Nephron (organoid): Measurements from ENCODE around the gene ZBTB24.

Experiments
- H3K27ac Mint-ChIP-seq, 3 experiments: 2 replicates each; pipeline ENCODE4 v1.8.0; 2020; ENCODE audit warnings: mixed read lengths in 3 of 3, mild to moderate bottlenecking in 2 of 3, moderate library complexity in 1 of 3
- H3K27me3 Mint-ChIP-seq: 2 replicates; pipeline ENCODE4 v1.8.0; 2021; ENCODE audit warnings: low read depth, mild to moderate bottlenecking, moderate library complexity, mixed read lengths
- H3K36me3 Mint-ChIP-seq: 2 replicates; pipeline ENCODE4 v1.8.0; 2020; ENCODE audit warnings: low read depth, mixed read lengths
- H3K4me1 Mint-ChIP-seq: 2 replicates; pipeline ENCODE4 v1.8.0; 2020; ENCODE audit warnings: mixed read lengths
- H3K4me3 Mint-ChIP-seq, 3 experiments: 2 replicates each; pipeline ENCODE4 v1.8.0; 2020; ENCODE audit warnings: mild to moderate bottlenecking in 3 of 3, mixed read lengths in 3 of 3, moderate library complexity in 2 of 3
- H3K9me3 Mint-ChIP-seq: 2 replicates; pipeline ENCODE4 v1.8.0; 2020; ENCODE audit warnings: mixed read lengths
- CTCF ChIP-seq, 3 experiments: fragments of 200-600 bp; sonication (generic); IDR thresholded peaks; one replicate each; pipeline ENCODE4 v1.5.0; 2021; ENCODE audit warnings: antibody characterized with exemption in 3 of 3; ENCODE audit not compliant: unreplicated experiment in 3 of 3

Gene ZBTB24

DNA sequence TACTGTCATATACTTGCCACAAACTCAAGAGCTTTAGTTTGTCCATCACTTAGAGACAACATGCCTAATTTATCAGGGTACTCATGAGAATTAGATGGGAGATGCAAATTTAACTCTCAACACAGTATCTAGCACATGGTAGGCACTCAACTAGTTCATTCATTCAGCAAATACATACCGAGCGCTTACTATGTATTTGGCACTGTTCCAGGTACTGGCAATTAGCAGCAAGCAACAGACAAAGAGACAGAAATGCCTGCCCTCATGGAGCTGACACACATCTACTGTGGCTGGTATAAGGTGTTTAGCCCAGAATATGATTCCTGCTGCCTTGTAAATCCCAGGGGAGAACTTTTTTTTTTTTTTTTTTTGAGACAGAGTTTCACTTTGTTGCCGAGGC lies 32.2 kb downstream of the ZBTB24 start:
- Mint-ChIP-seq H3K9me3 (no peaks in the 10 kb centered on the region), H3K4me1 (peaks cover 19% of the 10 kb centered on the region), H3K27ac (no peak overlapping the region), H3K36me3 (peaks cover 8% of the 10 kb centered on the region), H3K27me3 (peaks cover 3% of the 10 kb centered on the region), H3K4me3 (peak overlapping the region in 1 of 3 experiments; percentile 31)
- no peak for TF ChIP-seq CTCF (IDR thresholded peaks at IDR 0.05; ENCODE audit: unreplicated experiment in 3 of 3)

- H3K27ac Mint-ChIP-seq = no peak overlapping the region
- H3K4me3 Mint-ChIP-seq = no peak overlapping the region
- TF ChIP-seq CTCF (IDR thresholded peaks at IDR 0.05; ENCODE audit: unreplicated experiment in 3 of 3) = no peak
- peaks cover 13% of the 10 kb centered on the region for H3K36me3 Mint-ChIP-seq
- peaks cover 19% of the 10 kb centered on the region for H3K4me1 Mint-ChIP-seq
- H3K27me3 Mint-ChIP-seq = peaks cover 3% of the 10 kb centered on the region
- no peaks in the 10 kb centered on the region for H3K9me3 Mint-ChIP-seq
Measured at GRCh38 chr6:109449795-109450673, 33.0 kb downstream of the ZBTB24 start.

DNA sequence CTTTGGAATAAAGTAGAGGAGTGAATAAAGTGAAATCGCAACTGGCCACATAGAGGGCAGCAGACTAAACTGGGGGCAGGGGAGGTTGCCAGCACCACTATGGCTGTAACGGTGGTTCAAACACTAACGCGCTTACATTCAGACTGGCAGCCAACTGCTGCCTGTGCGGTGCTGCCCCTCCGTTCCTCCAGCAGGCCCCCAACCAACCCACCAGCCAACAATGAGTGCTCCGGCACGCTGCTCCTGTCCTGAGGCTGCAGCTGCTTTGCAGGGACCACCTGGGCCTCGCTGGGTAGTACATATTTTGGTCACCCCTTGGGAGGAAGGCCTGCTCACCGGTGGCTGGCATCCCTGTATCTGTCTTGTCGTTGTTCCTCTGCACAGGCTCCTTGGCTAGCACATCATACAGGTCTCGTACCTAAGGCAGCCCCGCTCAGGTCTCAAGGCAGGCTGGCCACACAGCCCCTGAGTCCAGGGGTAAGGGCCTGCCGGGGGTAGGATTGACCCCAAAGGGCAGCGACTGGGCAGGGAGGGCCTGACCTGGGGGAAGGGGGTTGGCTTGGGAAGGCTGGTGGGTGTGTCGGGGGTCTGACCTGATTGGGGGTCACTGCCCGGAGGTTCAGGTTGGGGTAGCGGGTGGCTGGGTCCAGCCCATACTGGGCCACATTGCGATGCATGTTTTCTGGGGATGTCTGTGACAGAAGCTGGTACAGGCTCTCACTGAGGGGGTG lies 33.8 kb downstream of the ZBTB24 start:
- H3K9me3 Mint-ChIP-seq = no peaks in the 10 kb centered on the region

DNA sequence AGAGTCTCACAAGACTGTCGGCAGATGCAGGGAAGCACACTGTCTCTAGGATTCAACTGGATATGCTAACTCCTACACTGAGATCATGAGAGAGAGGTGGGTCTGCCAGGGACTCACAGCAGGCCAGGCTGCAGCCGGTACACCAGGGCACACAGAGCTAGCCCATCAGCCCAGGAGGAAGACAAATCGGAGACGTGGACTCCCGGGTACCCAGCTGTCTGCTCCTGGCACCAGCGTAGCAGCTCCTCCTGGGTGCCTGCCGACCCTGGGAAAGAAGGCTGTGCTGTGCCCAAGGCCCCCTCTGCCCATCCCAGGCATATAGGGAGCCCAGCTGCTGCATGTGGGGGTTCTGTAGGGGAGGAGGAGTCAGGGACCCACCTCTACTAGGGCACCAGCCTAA lies 34.4 kb downstream of the ZBTB24 start:
- Mint-ChIP-seq H3K27ac (no peak overlapping the region), H3K36me3 (peaks cover 13% of the 10 kb centered on the region), H3K4me3 (no peak overlapping the region), H3K9me3 (no peaks in the 10 kb centered on the region), H3K27me3 (peaks cover 3% of the 10 kb centered on the region), H3K4me1 (peaks cover 9% of the 10 kb centered on the region)
- TF ChIP-seq CTCF (IDR thresholded peaks at IDR 0.05; ENCODE audit: unreplicated experiment in 3 of 3) = no peak

More for the DNA sequence above, 33.8 kb downstream of the ZBTB24 start:
- no peak for TF ChIP-seq CTCF (IDR thresholded peaks at IDR 0.05; ENCODE audit: unreplicated experiment in 3 of 3)
- H3K4me1 Mint-ChIP-seq = peaks cover 14% of the 10 kb centered on the region
- H3K36me3 Mint-ChIP-seq = peaks cover 13% of the 10 kb centered on the region
- no peak overlapping the region for H3K27ac Mint-ChIP-seq
- H3K27me3 Mint-ChIP-seq = peaks cover 3% of the 10 kb centered on the region
- no peak overlapping the region for H3K4me3 Mint-ChIP-seq

DNA sequence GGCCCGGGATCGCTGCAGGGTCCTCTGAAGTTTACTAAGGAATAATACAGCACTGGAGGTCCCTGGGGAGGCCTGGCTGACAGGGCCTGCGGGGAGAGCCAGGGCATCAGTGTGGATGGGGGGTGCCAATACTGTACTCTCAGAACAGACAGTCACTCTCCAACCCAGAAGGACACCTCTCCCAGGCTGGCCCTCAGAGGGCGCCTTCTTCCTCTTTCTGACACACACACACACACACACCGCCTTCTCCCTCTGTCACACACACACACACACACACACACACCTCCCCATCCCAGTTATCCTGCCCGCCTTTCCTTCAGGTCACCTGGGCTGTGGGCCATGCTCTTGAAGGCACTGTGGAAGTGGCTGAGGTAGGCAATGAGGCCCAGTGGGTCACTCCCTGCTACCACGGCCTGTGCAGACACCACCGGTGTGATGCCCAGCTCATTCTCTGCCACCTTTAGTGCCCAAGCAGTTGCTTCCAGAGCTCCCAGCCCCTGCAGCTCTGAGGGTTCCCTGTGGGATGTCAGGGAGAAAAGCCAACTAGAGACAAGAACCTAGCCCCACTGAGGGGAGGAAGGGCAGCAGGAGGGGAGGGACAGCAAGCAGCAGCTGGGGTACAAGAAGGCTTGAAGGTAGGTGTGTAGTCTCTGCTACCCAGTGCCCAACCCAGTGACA lies 35.0 kb downstream of the ZBTB24 start:
- H3K27ac Mint-ChIP-seq = no peak overlapping the region
- no peak for TF ChIP-seq CTCF (IDR thresholded peaks at IDR 0.05; ENCODE audit: unreplicated experiment in 3 of 3)
- H3K9me3 Mint-ChIP-seq = no peaks in the 10 kb centered on the region
- peaks cover 16% of the 10 kb centered on the region for H3K36me3 Mint-ChIP-seq
- no peak overlapping the region for H3K4me3 Mint-ChIP-seq
- H3K4me1 Mint-ChIP-seq = peaks cover 9% of the 10 kb centered on the region
- peaks cover 3% of the 10 kb centered on the region for H3K27me3 Mint-ChIP-seq
